ENCODE results near the gene C1orf167.

Gene C1orf167

GRCh38 chr1:11767922-11768704 is 6.1 kb downstream of the C1orf167 start:
- DNase-seq: no peak

GRCh38 chr1:11768821-11769220 is 6.8 kb downstream of the C1orf167 start:
- no peak for DNase-seq

- DNase-seq: no peak
Observed at GRCh38 chr1:11769274-11769673, 7.3 kb downstream of the C1orf167 start.

GRCh38 chr1:11770011-11770410 is 8.0 kb downstream of the C1orf167 start:
- no peak for DNase-seq

- no peak for DNase-seq
Observed at GRCh38 chr1:11771481-11772043, 9.6 kb downstream of the C1orf167 start.

GRCh38 chr1:11772458-11772857 is 10.5 kb downstream of the C1orf167 start:
- DNase-seq: no peak

GRCh38 chr1:11774753-11775152 is 12.8 kb downstream of the C1orf167 start:
- no peak for DNase-seq

GRCh38 chr1:11777658-11778322 is 15.8 kb downstream of the C1orf167 start:
- no peak for DNase-seq

- no peak for DNase-seq
Observed at GRCh38 chr1:11778336-11778735, 16.3 kb downstream of the C1orf167 start.

GRCh38 chr1:11778844-11779623 is 17.0 kb downstream of the C1orf167 start:
- no peak for DNase-seq

GRCh38 chr1:11779715-11780379 is 17.9 kb downstream of the C1orf167 start:
- no peak for DNase-seq

- DNase-seq: no peak
Observed at GRCh38 chr1:11780380-11781147, 18.6 kb downstream of the C1orf167 start.

GRCh38 chr1:11781297-11781696 is 19.3 kb downstream of the C1orf167 start:
- no peak for DNase-seq

GRCh38 chr1:11782127-11782708 is 20.2 kb downstream of the C1orf167 start:
- DNase-seq: no peak

- DNase-seq: no peak
Observed at GRCh38 chr1:11783556-11783955, 21.6 kb downstream of the C1orf167 start.

- DNase-seq: no peak
Observed at GRCh38 chr1:11784256-11784992, 22.4 kb downstream of the C1orf167 start.

- DNase-seq: peak; percentile 38
Observed at GRCh38 chr1:11784993-11785769, 23.2 kb downstream of the C1orf167 start.

- no peak for DNase-seq
Observed at GRCh38 chr1:11786168-11786567, 24.2 kb downstream of the C1orf167 start.

GRCh38 chr1:11787251-11787803 is 25.3 kb downstream of the C1orf167 start:
- no peak for DNase-seq
